Transverse colon (tissue), 4 donors: ENCODE data around the gene N4BP2.

Source experiments
- EP300 ChIP-seq: sonication (generic); formaldehyde crosslinking; IDR thresholded peaks from one replicate; pipeline ENCODE4 v1.6.1; 2017; ENCODE audit warnings: antibody characterized with exemption, low read depth
- POLR2A ChIP-seq: fragments of 450-650 bp; IDR thresholded peaks from one replicate; pipeline ENCODE4 v1.6.1; 2016; ENCODE audit warnings: antibody characterized with exemption, mild to moderate bottlenecking, moderate library complexity
- POLR2AphosphoS5 ChIP-seq, 3 donors: sonication (generic); formaldehyde crosslinking; IDR thresholded peaks; one replicate each; pipeline ENCODE4 v1.6.1; 2016; ENCODE audit warnings: antibody characterized with exemption in 3 of 3
- TF ChIP-seq, protein P1 (sequence below), 5 experiments: fragments of 200-600 bp in 3 of 5; fragments of 450-650 bp in 2 of 5; sonication (generic) in 3 of 5; IDR thresholded peaks; 1 replicate in 2 of 5; 2 replicates in 3 of 5; pipeline ENCODE4 v1.5.1; 2016 to 2017; ENCODE audit warnings: antibody characterized with exemption in 5 of 5, inconsistent platforms in 3 of 5, mild to moderate bottlenecking in 2 of 5, moderate library complexity in 1 of 5

GRCh38 chr4:40178672-40179071 lies 122.0 kb downstream of the N4BP2 start:
- TF ChIP-seq, protein P1, sequence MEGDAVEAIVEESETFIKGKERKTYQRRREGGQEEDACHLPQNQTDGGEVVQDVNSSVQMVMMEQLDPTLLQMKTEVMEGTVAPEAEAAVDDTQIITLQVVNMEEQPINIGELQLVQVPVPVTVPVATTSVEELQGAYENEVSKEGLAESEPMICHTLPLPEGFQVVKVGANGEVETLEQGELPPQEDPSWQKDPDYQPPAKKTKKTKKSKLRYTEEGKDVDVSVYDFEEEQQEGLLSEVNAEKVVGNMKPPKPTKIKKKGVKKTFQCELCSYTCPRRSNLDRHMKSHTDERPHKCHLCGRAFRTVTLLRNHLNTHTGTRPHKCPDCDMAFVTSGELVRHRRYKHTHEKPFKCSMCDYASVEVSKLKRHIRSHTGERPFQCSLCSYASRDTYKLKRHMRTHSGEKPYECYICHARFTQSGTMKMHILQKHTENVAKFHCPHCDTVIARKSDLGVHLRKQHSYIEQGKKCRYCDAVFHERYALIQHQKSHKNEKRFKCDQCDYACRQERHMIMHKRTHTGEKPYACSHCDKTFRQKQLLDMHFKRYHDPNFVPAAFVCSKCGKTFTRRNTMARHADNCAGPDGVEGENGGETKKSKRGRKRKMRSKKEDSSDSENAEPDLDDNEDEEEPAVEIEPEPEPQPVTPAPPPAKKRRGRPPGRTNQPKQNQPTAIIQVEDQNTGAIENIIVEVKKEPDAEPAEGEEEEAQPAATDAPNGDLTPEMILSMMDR (IDR thresholded peaks at IDR 0.05), result no peak
- no peak for TF ChIP-seq POLR2AphosphoS5 (IDR thresholded peaks at IDR 0.05)
- TF ChIP-seq EP300, result no peak
- TF ChIP-seq POLR2A, result no peak
